NK-92 treated with Interleukin-12 subunit alpha and Interleukin-12 subunit beta, amount 100 ng/mL, for 24 hours (cell line): ENCODE measurements around the gene TTC7B.

Source experiments
- DNase-seq: peaks from one replicate; lab custom pipeline; 2025; lab: John Stamatoyannopoulos, UW

The TTC7B gene

GRCh38 chr14:90616881-90617280 lies 199.3 kb downstream of the TTC7B start:
- no peak for DNase-seq

DNA sequence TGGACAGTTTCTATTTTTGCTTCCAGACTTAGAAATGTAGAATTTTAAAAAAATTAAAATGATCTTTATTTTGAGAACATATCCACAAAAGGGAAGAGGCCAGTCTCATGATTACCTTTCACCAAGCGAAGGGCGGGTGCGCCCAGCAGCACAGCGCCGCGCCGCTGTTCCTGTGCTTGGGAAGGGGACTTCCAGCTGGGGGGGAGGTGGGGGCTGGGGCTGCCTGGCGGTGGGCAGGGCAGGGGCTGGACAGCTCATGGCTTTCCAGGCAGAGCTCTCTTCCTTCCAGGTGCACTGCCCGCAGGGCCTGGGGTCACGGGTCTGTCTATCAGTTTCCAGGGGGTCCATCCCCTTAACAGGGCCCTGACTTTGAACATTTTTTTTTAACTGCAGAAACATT lies 199.9 kb downstream of the TTC7B start:
- DNase-seq, result no peak

- no peak for DNase-seq
Observed at GRCh38 chr14:90615517-90616060, 200.6 kb downstream of the TTC7B start.

DNA sequence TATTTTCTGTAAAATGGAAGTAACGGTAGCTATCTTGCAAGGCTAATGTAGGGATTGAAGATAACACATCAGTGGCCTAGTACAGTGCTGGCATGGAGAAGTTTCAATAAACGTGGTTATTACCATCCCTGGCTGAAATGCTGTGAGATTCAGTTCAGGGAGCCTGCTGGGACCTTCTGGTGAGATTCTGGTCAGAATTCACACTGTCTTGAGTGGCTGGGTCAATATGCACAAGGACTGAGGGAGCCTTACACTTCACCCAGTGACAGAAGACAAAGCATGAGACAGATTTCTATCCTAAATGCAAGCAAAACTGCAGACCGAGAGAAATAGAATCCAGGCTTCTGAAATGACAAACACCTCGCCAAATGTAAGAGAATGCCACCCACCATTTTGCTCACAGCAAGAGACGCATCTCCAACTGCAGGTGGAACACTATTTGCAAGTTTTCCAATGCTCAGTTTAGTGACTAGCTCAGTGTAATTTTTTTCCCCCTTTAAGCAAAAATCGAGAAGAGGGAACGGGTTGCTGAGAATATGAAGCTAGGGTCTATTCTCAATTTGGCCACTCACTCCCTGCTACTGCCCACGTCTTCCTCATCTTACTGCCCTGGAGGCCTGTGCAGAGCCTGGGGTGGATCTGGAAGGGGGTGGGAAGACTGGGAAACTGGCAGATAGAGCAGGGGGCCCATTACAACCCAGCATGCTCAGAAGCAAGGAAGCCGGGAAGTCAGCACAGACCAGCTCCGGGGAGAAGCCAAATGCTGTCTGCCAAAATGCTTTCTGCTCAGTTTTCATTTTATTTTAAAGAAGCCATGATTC lies 201.3 kb downstream of the TTC7B start:
- DNase-seq, result no peak

- DNase-seq, result no peak
Observed at GRCh38 chr14:90613997-90614396, 202.2 kb downstream of the TTC7B start.

DNA sequence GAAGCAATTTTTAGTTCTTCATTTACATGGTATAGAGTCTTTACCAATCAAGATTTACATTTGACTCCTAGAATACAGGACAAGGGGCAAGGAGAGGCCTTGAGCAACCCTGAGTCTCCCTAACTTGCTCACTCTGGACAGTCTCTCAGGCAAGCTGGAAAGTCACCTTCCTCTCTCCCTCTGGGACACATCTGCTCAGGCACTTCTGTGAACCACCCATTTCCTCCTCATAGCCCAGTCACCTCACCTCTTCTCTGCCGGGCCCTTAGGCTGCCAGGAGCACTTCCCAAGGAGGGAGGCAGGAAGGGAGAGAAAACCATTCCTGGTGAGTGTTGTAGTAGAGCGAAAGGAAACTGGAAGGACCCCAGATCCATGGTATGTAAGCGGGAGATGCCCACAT lies 202.8 kb downstream of the TTC7B start:
- DNase-seq, result no peak

- DNase-seq, result no peak
Observed at GRCh38 chr14:90612801-90613200, 203.4 kb downstream of the TTC7B start.

- DNase-seq, result no peak
Observed at GRCh38 chr14:90611936-90612335, 204.3 kb downstream of the TTC7B start.

DNA sequence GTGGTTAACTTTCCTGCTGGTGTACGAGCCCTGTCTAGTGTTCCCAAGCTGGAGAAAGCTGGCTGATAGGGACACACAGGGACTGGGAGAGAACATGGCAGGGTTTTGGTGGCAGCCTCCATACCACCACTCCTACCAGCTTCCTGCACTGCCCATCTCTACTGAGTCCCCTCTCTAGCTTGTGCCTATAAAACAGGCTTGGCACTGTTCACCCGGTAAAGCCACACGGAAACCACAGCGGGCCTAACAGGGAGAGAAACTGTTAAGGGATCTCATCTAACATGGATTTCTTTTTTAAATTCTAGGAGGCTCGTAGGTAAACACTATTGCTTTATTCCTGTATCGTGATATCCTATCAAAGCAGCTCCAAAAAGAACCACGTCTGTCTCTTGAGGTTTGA lies 204.7 kb downstream of the TTC7B start:
- DNase-seq, result no peak

- DNase-seq, result no peak
Observed at GRCh38 chr14:90610346-90611040, 205.7 kb downstream of the TTC7B start.

DNA sequence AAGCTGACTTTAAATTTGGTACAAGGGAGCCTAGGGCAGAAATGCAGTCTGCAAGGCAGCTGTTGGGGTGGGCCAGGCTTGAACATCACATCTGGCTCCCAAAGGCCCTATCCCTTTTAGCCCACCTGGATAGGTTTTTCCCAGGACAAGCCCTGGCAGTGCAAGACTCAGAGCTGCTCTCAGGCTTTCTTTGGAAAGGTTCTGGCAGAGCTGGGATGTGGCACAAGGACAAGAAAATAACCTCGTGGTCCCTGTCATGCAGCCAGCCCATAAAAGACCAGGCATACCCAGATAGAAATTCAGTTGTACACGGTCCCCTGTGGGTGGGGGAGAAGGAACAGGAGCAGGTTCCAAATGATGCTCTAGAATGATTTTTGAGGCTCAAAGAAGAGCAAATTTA lies 206.9 kb downstream of the TTC7B start:
- no peak for DNase-seq

GRCh38 chr14:90608929-90609341 lies 207.3 kb downstream of the TTC7B start:
- DNase-seq, result no peak

DNA sequence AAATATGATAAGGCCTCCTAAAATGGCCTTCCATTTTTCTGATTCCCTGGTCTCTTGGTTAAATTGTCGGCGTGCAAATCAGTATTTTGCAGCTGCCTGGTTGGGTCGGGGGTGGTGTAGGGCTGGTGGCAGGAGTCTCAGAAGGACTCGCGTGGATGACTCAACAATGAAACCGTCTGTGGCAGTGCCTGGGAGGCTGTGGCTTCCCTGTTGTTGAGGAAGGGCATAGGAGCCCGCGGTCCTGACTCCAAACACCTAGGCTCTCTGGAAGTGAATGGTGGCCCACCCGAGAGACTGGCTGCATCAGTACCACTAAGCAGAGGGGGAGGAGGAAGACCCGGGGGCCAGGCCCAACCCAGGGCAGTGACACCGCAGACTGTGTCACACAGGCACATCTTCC lies 207.9 kb downstream of the TTC7B start:
- no peak for DNase-seq

GRCh38 chr14:90607141-90607540 lies 209.1 kb downstream of the TTC7B start:
- DNase-seq, result no peak

DNA sequence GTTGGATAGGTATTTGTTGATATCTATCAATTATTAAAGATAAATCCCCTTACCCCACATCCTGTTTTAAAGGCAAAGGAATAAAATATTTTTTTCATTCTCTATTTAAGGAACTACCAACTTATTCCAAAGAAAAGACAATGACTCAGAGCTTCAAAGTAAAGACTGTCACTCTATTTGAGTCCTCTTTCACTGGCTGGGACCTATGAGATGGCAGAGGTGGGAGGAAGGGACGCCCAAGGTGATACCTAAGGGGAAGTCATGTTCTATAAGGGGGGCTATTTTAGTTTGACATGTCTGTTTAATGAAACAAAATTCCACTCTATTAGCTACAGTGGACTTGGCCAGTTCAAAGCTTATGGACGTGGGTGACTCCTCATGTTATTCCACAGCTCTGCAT lies 209.8 kb downstream of the TTC7B start:
- DNase-seq, result no peak

DNA sequence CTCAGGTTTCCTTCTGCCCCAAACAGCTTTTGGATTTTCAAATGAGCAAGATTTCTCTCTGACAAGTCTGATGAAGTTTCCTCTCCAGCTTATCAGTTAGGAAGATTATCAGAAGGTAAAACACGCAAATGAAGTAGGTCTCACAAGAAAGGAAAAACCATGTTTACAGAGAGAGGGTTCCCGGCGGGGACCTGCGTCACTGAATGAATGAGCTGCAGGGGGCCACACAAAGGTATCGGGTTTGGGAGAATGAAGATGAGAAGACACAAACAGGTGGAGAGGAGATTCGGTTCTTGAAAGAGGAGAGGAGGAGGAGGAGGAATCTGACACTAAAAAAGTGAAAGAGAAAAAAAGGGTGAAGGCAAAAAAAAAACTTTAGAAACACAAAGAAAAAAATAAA lies 210.8 kb downstream of the TTC7B start:
- DNase-seq, result no peak

- DNase-seq, result no peak
Observed at GRCh38 chr14:90604356-90604755, 211.9 kb downstream of the TTC7B start.

DNA sequence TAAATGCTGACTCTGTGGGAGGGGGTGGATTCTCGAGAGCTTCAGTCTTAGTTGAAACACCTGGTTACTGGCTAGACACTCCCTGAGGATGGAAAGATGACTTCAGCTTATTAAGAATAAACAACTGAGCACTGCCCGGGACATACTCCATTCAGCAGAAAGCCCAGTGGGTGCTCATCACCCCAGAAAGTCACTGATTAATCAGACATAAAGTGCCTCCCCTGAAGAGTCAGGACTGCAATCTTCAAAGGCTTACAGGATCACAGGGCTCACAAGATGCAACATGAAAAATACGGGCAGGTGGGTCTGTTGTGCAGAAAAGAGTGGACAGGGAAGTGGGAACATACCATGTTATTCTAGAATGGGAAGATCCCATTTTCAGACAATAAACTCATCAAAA lies 212.4 kb downstream of the TTC7B start:
- no peak for DNase-seq

GRCh38 chr14:90603336-90603735 lies 212.9 kb downstream of the TTC7B start:
- DNase-seq, result no peak

DNA sequence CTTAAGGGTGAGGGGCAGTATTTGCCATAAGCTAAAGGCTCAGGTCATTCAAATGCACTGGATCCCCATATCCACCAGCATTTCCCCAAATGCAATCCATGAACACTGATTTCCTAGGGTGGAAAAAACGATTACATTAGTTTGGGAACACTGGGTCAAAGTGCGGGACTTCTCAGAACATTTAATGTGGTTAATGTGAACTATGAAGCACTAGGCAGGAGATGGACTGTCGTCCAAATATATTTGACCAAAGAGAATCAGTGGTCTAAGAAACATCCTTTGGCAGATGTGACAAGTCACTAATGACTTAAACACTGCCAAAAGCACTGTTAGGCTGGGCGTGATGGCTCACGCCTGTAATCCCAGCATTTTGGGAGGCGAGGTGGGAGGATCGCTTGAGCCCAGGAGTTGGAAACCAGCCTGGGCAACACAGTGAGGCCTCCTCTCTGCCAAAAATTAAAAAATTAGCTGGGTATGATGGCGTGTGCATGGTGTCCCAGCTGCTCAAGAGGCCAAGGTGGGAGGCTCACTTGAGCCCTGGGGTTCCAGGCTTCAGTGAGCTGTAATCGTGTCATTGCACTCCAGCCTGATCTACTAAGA lies 214.0 kb downstream of the TTC7B start:
- no peak for DNase-seq

- DNase-seq, result no peak
Observed at GRCh38 chr14:90601563-90601962, 214.7 kb downstream of the TTC7B start.

DNA sequence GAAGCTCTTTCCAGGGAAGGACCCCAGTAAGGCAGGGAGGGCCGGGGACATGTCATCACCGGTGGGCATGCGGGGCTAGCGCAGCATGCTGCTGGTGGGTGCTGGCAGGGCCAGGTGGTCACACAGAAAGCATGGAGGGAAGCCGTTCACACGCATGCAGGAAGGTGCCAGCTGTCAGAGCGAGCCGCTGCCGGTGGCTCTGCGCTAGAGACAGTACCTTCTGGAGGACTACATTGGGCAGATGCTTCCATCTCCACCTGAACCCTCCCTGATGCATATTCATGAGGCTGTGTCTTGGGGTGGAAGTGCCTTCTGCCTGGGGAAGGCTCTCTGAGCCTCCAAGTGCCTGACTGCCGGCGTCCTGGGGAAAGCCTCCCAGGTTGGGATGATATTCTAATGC lies 215.6 kb downstream of the TTC7B start:
- no peak for DNase-seq
